ENCODE measurements around the gene BOLA1. TPM values are rescaled to one million over a fixed set of nuclear protein-coding genes. Genes with fewer than 3 reads are reported as not detected.

BOLA1 gene
- total and polyA plus RNA-seq, 5 donors from 2014 or later: 6.2 to 47.8 (median 38.6) TPM

DNA sequence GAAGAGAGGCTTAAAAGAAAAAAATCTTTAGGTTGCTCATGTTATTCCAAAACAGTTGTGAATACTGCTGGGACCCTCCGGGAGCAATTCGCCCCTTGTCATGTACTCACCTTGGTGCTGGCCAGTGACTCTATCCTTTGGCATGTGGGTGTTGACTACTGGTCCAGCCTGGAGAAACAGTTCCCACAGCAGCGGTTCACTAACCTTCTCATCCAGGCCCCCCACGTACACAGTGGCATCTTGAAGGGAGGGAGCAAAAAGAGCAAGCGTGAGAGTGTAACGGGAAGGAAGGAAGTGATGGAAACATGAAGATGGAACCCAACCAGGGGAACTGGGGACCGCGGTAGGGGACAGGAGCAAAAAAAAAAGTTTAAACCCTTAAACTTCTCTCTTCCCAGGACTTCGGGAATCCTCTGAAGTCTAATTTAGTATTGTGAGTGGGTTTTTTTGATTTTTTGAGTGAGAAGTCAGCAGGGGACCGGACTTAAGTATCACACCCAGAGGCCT, 27.7 kb downstream of the BOLA1 start:
- Histone ChIP-seq H3K27ac (ENCODE audit: insufficient read depth, low read length, poor library complexity, severe bottlenecking) (peak overlapping the region; percentile 97), H3K4me3 (ENCODE audit: low read depth, low read length) (peak overlapping the region; percentile 92), H3K27me3 (ENCODE audit: control insufficient read depth, insufficient read depth, low read length) (no peaks in the 10 kb centered on the region), H3K9me3 (ENCODE audit: control insufficient read depth in 2 of 2, low read length in 2 of 2) (no peaks in the 10 kb centered on the region), H3K36me3 (ENCODE audit: control insufficient read depth, insufficient read depth, low read length) (peaks cover 44% of the 10 kb centered on the region), H3K4me1 (ENCODE audit: control insufficient read depth, insufficient read depth, low read length, poor library complexity, severe bottlenecking) (peaks cover 29% of the 10 kb centered on the region)
- Mint-ChIP-seq H3K27ac (peak overlapping the region in 2 of 3 donors; percentile 97 to 98), H3K27me3 (peaks cover 2% of the 10 kb centered on the region), H3K36me3 (peaks cover 39% of the 10 kb centered on the region), H3K9me3 (no peaks in the 10 kb centered on the region), H3K4me3 (peak overlapping the region; percentile 95 to 100 (median 96)), H3K4me1 (peaks cover 23 to 49% (median 30%) of the 10 kb centered on the region in 4 donors)
- no peak for DNase-seq
- ATAC-seq (ENCODE audit: low read depth in 2 of 2): no peak

DNA sequence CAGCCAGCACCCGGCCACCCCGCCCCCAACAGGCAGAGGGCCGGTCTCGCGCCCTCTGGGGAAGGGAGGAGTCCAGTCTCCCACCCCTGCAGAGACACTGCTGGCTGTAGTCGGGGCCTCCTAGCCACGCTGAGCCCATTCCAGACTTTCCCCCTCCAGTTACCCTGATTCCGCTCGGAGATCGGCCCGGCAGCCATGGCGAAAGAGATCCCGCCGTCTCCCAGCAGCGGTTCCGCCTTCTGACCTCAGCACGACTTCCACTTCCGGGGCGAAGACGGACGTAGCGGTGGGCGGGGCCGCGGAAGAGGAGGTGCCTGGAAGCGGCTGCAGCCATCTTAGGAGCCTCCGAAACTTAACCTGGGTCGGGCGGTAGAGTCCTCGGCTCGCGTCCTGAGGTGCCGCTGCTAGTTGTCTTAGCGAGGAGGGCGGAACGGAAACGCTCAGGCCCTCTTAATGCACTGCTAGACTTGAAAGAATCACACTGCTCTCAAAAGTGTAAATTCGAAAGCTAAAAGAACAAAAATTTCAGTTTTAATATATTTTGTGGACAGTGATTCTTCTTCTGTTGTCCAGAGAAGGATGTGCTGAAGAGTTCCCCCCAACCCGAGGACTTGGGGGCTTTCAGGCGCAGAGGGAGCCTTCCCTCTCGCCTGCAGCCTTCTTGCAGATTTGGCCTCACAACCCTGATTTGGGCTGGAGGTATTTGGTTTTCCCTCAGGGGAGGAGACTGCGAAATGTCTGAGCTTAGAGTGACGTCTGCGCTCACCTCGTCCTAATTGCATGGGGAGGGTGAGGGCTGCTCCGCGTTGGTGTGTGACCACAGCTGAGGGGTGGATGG, 28.4 kb downstream of the BOLA1 start, which contains the start of gene SF3B4:
Gene SF3B4 (minus strand): TSS at position 241 of the 838 bp plus-strand sequence. CDS start 44 bp downstream, at position 197.
- no peaks in the 10 kb centered on the region for H3K27me3 ChIP-seq (ENCODE audit: control insufficient read depth, insufficient read depth, low read length)
- peaks cover 29% of the 10 kb centered on the region for H3K4me1 ChIP-seq (ENCODE audit: control insufficient read depth, insufficient read depth, low read length, poor library complexity, severe bottlenecking)
- peaks cover 5% of the 10 kb centered on the region for H3K27me3 Mint-ChIP-seq
- H3K27ac Mint-ChIP-seq: peak within 1 kb of the TSS; percentile 97 to 99 (median 98)
- peak within 1 kb of the TSS; percentile 95 to 100 (median 96) for H3K4me3 Mint-ChIP-seq
- no peaks in the 10 kb centered on the region for H3K9me3 Mint-ChIP-seq
- ATAC-seq (ENCODE audit: low read depth in 2 of 2): peak; percentile 97 to 98
- peaks cover 23 to 49% (median 30%) of the 10 kb centered on the region in 4 donors for H3K4me1 Mint-ChIP-seq
- peaks cover 35% of the 10 kb centered on the region for H3K36me3 Mint-ChIP-seq
- no peaks in the 10 kb centered on the region for H3K9me3 ChIP-seq (ENCODE audit: control insufficient read depth in 2 of 2, low read length in 2 of 2)
- peak within 1 kb of the TSS; percentile 97 for H3K27ac ChIP-seq (ENCODE audit: insufficient read depth, low read length, poor library complexity, severe bottlenecking)
- peaks cover 40% of the 10 kb centered on the region for H3K36me3 ChIP-seq (ENCODE audit: control insufficient read depth, insufficient read depth, low read length)
- H3K4me3 ChIP-seq (ENCODE audit: low read depth, low read length): peak within 1 kb of the TSS; percentile 92
- peak; percentile 93 to 98 (median 95) for DNase-seq

DNA sequence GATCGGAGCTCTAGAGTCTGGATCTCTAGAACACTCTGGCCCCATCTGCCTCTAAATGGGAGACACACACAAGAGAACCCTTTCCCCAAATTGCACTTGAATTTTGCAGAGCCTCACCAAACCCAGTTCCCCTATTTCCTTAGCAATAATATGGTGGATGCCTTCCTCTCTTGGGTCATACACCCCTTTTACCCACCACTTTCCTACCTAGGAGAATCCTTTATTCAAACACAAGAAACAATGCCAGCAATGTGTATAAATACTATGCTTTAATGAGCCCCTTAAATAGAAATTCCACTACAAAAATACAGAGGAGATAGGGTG, 29.0 kb downstream of the BOLA1 start:
- peaks cover 23 to 49% (median 30%) of the 10 kb centered on the region in 4 donors for H3K4me1 Mint-ChIP-seq
- no peaks in the 10 kb centered on the region for H3K9me3 Mint-ChIP-seq
- peaks cover 30% of the 10 kb centered on the region for H3K36me3 Mint-ChIP-seq

DNA sequence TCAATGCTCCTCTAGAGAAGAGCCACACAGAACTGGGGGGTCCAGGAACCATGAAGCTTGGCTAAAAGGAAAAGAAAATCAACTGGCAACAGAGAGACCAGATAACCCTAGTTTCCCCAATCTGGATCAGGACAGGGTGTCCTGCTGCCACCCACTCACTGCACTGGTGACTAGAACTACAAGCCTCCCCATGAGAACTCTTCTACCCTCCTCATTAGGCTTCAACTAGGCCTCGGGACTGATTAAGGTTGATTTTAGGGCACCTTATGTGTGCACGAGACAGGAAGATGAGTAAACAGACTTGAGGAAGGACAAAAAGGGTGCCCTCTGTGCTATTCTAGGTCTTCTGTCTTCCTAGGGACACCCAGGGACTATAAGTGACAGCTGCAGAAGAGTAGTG, 30.5 kb downstream of the BOLA1 start:
- Histone ChIP-seq H3K27ac (ENCODE audit: insufficient read depth, low read length, poor library complexity, severe bottlenecking) (no peak overlapping the region), H3K4me3 (ENCODE audit: low read depth, low read length) (no peak overlapping the region), H3K27me3 (ENCODE audit: control insufficient read depth, insufficient read depth, low read length) (no peaks in the 10 kb centered on the region), H3K9me3 (ENCODE audit: control insufficient read depth in 2 of 2, low read length in 2 of 2) (no peaks in the 10 kb centered on the region), H3K4me1 (ENCODE audit: control insufficient read depth, insufficient read depth, low read length, poor library complexity, severe bottlenecking) (peaks cover 29% of the 10 kb centered on the region), H3K36me3 (ENCODE audit: control insufficient read depth, insufficient read depth, low read length) (peaks cover 20% of the 10 kb centered on the region)
- ATAC-seq (ENCODE audit: low read depth in 2 of 2) (no peak), DNase-seq (no peak)
- H3K27me3 Mint-ChIP-seq: peaks cover 9% of the 10 kb centered on the region
- no peak overlapping the region for H3K27ac Mint-ChIP-seq
- H3K4me1 Mint-ChIP-seq: peaks cover 18 to 43% (median 25%) of the 10 kb centered on the region in 4 donors
- H3K4me3 Mint-ChIP-seq: peak overlapping the region in 1 of 4 donors; percentile 77
- no peaks in the 10 kb centered on the region for H3K9me3 Mint-ChIP-seq
- H3K36me3 Mint-ChIP-seq: peaks cover 16% of the 10 kb centered on the region

More for the DNA sequence above, 29.0 kb downstream of the BOLA1 start:
- Mint-ChIP-seq H3K27me3 (peaks cover 5% of the 10 kb centered on the region), H3K27ac (peak overlapping the region; percentile 97 to 99 (median 98)), H3K4me3 (peak overlapping the region; percentile 95 to 100 (median 96))
- Histone ChIP-seq H3K4me1 (ENCODE audit: control insufficient read depth, insufficient read depth, low read length, poor library complexity, severe bottlenecking) (peaks cover 29% of the 10 kb centered on the region), H3K9me3 (ENCODE audit: control insufficient read depth in 2 of 2, low read length in 2 of 2) (no peaks in the 10 kb centered on the region), H3K27me3 (ENCODE audit: control insufficient read depth, insufficient read depth, low read length) (no peaks in the 10 kb centered on the region), H3K27ac (ENCODE audit: insufficient read depth, low read length, poor library complexity, severe bottlenecking) (peak overlapping the region; percentile 97), H3K36me3 (ENCODE audit: control insufficient read depth, insufficient read depth, low read length) (peaks cover 34% of the 10 kb centered on the region), H3K4me3 (ENCODE audit: low read depth, low read length) (peak overlapping the region; percentile 92)
- DNase-seq (no peak), ATAC-seq (ENCODE audit: low read depth in 2 of 2) (no peak)

DNA sequence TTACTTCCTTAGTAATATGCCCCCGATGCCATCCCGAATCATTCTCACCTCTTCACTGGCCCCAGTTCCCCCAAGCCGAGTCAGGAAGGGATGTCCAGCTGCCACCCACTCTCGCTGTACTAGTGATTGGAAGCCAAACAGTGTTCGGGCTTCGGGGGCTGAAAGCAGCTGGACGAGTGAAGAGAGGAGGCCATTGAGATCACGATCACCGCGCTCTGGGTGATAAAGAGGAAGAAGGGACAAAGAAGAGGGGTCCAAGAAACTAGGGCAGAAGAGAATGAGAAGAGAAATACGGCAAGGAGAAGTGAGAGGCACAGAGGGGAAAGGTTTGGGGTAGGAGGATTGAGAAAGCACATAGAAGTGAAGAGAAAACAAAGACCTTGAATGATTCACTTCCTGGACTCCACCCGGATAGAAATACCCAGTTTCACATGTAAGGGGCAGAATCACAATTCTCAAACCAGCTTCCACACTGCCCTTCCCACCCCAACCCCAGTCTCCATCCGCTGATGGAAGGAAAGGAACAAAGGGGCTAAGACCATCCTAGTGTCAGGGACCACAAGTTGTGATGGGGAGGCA, 31.9 kb downstream of the BOLA1 start:
- Histone ChIP-seq H3K27me3 (ENCODE audit: control insufficient read depth, insufficient read depth, low read length) (no peaks in the 10 kb centered on the region), H3K27ac (ENCODE audit: insufficient read depth, low read length, poor library complexity, severe bottlenecking) (no peak overlapping the region), H3K4me3 (ENCODE audit: low read depth, low read length) (no peak overlapping the region), H3K9me3 (ENCODE audit: control insufficient read depth in 2 of 2, low read length in 2 of 2) (no peaks in the 10 kb centered on the region), H3K36me3 (ENCODE audit: control insufficient read depth, insufficient read depth, low read length) (peaks cover 5% of the 10 kb centered on the region), H3K4me1 (ENCODE audit: control insufficient read depth, insufficient read depth, low read length, poor library complexity, severe bottlenecking) (peaks cover 22% of the 10 kb centered on the region)
- Mint-ChIP-seq H3K4me3 (peak overlapping the region in 3 of 4 donors; percentile 16 to 77 (median 22)), H3K27me3 (peaks cover 9% of the 10 kb centered on the region), H3K36me3 (peaks cover 3% of the 10 kb centered on the region), H3K27ac (peak overlapping the region in 2 of 3 donors; percentile 11 to 33), H3K4me1 (peaks cover 7 to 29% (median 18%) of the 10 kb centered on the region in 4 donors), H3K9me3 (no peaks in the 10 kb centered on the region)
- DNase-seq (peak in 1 of 3 donors; percentile 56), ATAC-seq (ENCODE audit: low read depth in 2 of 2) (no peak)

DNA sequence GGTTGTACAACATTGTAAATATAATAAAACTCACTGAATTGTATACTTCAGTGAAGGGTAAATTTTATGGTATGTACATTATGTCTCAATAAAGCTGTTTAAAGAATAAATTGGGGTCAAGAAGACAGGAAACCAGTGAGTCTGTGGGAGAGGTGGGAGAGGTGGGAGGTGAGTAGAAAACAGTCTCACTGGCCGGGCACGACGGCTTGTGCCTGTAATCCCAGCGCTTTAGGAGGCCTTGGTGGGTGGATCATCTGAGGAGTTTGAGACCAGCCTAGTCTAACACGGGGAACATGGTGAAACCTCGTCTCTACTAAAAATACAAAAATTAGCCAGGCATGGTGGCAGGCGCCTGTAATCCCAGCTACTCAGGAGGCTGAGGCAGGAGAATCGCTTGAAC, 33.1 kb downstream of the BOLA1 start:
- Mint-ChIP-seq H3K4me1 (peaks cover 9 to 30% (median 17%) of the 10 kb centered on the region in 4 donors), H3K27ac (peak overlapping the region in 1 of 3 donors; percentile 71), H3K27me3 (peaks cover 9% of the 10 kb centered on the region), H3K9me3 (no peaks in the 10 kb centered on the region), H3K36me3 (peaks cover 3% of the 10 kb centered on the region), H3K4me3 (no peak overlapping the region)
- DNase-seq (no peak), ATAC-seq (ENCODE audit: low read depth in 2 of 2) (no peak)
- H3K27ac ChIP-seq (ENCODE audit: insufficient read depth, low read length, poor library complexity, severe bottlenecking): no peak overlapping the region
- H3K27me3 ChIP-seq (ENCODE audit: control insufficient read depth, insufficient read depth, low read length): no peaks in the 10 kb centered on the region
- peaks cover 11% of the 10 kb centered on the region for H3K4me1 ChIP-seq (ENCODE audit: control insufficient read depth, insufficient read depth, low read length, poor library complexity, severe bottlenecking)
- no peaks in the 10 kb centered on the region for H3K9me3 ChIP-seq (ENCODE audit: control insufficient read depth in 2 of 2, low read length in 2 of 2)
- no peaks in the 10 kb centered on the region for H3K36me3 ChIP-seq (ENCODE audit: control insufficient read depth, insufficient read depth, low read length)
- H3K4me3 ChIP-seq (ENCODE audit: low read depth, low read length): no peak overlapping the region

DNA sequence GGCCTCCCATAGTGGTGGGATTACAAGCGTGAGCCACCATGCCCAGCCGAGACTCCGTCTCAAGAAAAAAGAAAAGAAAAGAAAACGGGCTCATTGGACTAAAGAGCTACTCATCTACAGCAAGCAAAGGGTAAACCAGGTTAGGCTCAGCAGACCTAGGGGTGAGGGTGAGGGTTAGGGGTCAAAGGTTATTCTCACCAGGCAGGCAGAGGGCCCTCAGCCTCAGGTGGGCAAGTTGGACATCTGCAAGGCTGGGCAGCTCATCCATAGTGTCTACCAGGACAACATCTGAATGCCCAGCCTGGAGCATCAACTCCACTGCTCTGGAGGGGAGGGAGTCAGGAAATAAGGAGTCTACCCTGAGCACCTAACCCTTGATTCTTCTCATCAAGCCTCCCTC, 33.8 kb downstream of the BOLA1 start:
- no peak overlapping the region for H3K27ac ChIP-seq (ENCODE audit: insufficient read depth, low read length, poor library complexity, severe bottlenecking)
- Mint-ChIP-seq H3K4me3 (peak overlapping the region in 1 of 4 donors; percentile 47), H3K4me1 (peaks cover 8 to 29% (median 14%) of the 10 kb centered on the region in 4 donors), H3K27ac (no peak overlapping the region), H3K27me3 (peaks cover 9% of the 10 kb centered on the region), H3K36me3 (no peaks in the 10 kb centered on the region), H3K9me3 (no peaks in the 10 kb centered on the region)
- DNase-seq (no peak), ATAC-seq (ENCODE audit: low read depth in 2 of 2) (no peak)
- H3K27me3 ChIP-seq (ENCODE audit: control insufficient read depth, insufficient read depth, low read length): no peaks in the 10 kb centered on the region
- peaks cover 9% of the 10 kb centered on the region for H3K4me1 ChIP-seq (ENCODE audit: control insufficient read depth, insufficient read depth, low read length, poor library complexity, severe bottlenecking)
- no peaks in the 10 kb centered on the region for H3K9me3 ChIP-seq (ENCODE audit: control insufficient read depth in 2 of 2, low read length in 2 of 2)
- no peak overlapping the region for H3K4me3 ChIP-seq (ENCODE audit: low read depth, low read length)
- H3K36me3 ChIP-seq (ENCODE audit: control insufficient read depth, insufficient read depth, low read length): no peaks in the 10 kb centered on the region

Data from CD4-positive, CD25-positive, alpha-beta regulatory T cell (primary cell).